ENCODE measurements around the gene SRGAP2C.
"Not testable (repeated sequence)": the region's sequence is repeated elsewhere in the genome, so short reads cannot be mapped to it uniquely, and the experiment has no call there.

The SRGAP2C gene

GRCh38 chr1:121262163-121262562 lies 77.4 kb downstream of the SRGAP2C start:
- DNase-seq; intact Hi-C loops (cut with DNase I): not testable (repeated sequence)

DNA sequence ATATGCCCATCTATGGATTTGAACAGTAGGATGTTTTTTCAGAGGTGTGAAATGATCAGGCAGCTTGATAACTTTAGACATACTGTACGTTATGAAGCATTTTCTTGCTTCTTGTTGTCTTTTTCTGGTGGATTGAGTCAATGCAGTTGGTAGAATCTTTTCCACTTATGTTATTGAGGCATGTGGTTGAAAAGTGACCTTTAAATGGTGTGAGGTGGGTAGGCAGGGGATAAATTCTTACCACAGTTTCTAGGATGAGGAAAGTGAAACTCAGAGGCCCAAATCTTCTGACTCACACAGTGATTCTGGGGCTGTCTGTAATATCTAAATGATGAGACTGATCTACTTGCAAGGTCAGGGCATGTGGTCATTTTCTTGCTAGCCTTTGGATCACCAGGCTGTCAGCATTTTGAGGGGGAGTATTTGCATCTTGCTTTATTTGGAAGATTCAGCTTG lies 79.0 kb downstream of the SRGAP2C start:
- intact Hi-C loops (cut with DNase I); DNase-seq: not testable (repeated sequence)

DNA sequence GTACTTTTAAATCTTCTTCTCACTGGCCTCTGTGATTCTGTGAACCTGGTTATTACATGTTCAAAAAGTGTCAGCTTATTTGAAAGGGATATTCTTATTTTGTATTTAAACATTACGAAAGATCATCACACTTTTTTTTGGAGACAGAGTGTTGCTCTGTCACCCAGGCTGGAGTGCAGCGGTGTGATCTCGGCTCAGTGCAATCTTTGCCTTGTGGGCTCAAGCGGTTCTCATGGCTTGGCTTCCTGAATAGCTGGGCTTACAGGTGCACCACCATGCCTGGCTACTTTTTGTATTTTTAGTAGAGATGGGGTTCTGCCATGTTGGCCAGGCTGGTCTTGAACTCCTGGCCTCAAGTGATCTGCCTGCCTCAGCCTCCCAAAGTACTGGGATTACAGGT lies 82.3 kb downstream of the SRGAP2C start:
- DNase-seq; intact Hi-C loops (cut with DNase I): not testable (repeated sequence)

DNA sequence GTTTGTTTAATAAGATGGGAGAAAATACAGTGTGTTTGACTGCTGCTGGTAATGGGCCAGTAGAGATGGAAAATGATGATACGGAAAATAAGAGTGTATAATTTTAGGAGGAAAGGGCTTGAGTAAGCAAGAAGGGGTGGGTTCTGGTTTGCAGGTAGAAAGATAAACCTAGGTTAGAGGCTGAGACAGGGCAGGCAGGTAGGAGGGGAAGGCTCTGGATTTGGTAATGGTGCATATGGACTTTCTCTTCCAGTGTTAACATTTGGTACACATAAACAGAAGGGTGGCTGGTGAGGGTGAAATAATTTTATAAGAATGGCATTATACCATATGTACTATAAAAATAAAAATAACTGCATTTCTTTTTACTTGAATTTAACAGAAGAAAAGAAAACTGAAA lies 84.5 kb downstream of the SRGAP2C start:
- DNase-seq; intact Hi-C loops (cut with DNase I): not testable (repeated sequence)

GRCh38 chr1:121269973-121270372 lies 85.2 kb downstream of the SRGAP2C start:
- intact Hi-C loops (cut with DNase I); DNase-seq: not testable (repeated sequence)

- intact Hi-C loops (cut with DNase I); DNase-seq: not testable (repeated sequence)
Observed at GRCh38 chr1:121271143-121271715, 86.5 kb downstream of the SRGAP2C start.

- intact Hi-C loops (cut with DNase I), result not testable (repeated sequence)
Observed at GRCh38 chr1:121275435-121275834, 90.7 kb downstream of the SRGAP2C start.

GRCh38 chr1:121278202-121278601 lies 93.4 kb downstream of the SRGAP2C start:
- DNase-seq; intact Hi-C loops (cut with DNase I): not testable (repeated sequence)

More at GRCh38 chr1:121275435-121275834, 90.7 kb downstream of the SRGAP2C start:
- DNase-seq, result peak in 1 of 42 donors; percentile 4

- peak in 6 of 42 donors; percentile 3 to 37 (median 10) for DNase-seq
- intact Hi-C loops (cut with DNase I), result not testable (repeated sequence)
Observed at GRCh38 chr1:121278777-121279547, 94.2 kb downstream of the SRGAP2C start.

- DNase-seq; intact Hi-C loops (cut with DNase I): not testable (repeated sequence)
Observed at GRCh38 chr1:121279548-121279898, 94.7 kb downstream of the SRGAP2C start.

DNA sequence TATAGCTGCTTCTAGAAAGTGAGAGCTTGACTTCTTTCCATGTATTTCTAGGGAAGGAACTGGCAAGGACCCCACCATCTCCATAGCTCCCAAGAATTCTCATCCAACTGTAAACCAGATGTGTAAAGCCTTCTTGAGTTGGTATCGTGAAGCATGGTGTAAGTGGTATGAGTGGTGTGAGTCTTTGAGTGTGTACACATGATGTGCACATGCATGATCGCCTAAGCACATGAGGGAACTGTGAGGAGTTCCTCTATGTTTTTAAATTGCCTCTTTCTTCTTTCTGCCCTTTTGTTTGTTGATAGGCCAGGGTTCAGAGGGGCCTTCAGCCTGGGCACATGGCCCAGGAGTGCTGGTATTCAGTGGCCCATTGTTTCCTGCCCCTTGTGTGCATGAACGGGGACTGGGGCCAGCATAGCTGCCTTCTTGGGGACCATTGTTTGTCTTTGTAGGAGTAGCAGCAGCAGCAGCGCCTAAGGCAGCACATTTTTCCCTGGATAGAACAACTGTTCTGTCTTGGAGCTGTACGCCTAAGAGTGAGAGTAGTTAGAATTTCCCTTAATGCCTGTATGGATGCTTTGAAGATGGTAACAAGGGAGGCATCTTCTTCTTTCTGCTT lies 96.0 kb downstream of the SRGAP2C start:
- peak in 38 of 42 donors; percentile 9 to 76 (median 42) for DNase-seq
- intact Hi-C loops (cut with DNase I), result not testable (repeated sequence)

DNA sequence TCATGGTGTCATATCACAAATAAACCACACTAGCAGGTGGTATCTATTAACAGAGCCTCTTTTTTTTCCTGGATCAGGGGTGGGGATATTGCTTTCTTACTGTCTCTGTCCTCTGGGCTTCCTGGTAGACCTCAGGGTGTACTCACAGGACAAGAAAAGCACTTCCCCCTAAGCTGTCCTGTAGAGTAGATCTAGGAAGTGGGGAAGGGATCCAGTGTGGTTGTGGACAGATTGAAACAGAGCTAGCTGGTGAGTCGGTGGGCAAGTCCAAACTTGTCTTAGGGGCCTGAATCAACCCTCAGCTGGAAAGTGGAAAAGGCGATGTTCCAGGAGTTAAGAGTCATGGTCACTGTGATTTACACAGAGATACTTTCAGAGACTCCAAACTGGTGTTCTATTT lies 96.7 kb downstream of the SRGAP2C start:
- intact Hi-C loops (cut with DNase I); DNase-seq: not testable (repeated sequence)

GRCh38 chr1:121283587-121284180 lies 98.9 kb downstream of the SRGAP2C start:
- intact Hi-C loops (cut with DNase I), result not testable (repeated sequence)
- peak in 6 of 42 donors; percentile 2 to 38 (median 9) for DNase-seq

DNA sequence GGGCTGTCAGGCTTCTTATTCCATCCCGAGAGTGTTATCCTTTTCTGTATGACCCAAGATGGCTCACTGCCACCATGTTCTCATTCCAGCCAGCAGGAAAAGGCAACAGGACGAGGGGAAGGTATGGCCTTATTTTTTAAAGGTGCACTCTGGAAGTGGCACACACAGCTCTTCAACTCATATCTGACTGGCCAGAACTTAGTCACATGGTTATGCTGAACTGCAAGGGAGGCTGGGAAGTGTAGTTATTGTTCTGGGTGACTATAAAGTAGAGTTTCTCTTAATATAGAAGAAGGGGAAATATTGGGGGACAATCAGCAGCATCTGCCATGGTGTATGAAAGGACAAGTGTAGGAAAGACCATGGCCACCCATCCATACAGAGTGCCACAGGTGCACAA lies 107.8 kb downstream of the SRGAP2C start:
- DNase-seq; intact Hi-C loops (cut with DNase I): not testable (repeated sequence)

- DNase-seq; intact Hi-C loops (cut with DNase I): not testable (repeated sequence)
Observed at GRCh38 chr1:121293263-121294204, 108.8 kb downstream of the SRGAP2C start.

DNA sequence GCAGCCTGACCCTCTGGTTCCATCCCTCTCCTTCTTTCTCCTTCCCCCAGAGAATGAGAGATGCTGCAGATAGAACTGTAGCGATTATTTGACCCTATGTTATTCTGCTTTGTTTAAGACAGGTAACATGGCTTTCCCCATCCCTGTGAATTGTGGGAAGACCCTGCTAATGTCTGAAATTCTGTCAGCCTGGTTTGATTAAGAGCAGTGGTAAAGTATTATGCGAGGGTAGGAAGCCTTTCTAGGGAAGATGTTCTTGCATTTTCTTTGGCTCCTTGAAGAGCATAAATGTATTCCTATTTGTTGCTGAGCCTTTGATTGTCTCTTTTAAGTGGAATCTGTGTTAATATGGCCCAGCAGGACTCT lies 109.4 kb downstream of the SRGAP2C start:
- intact Hi-C loops (cut with DNase I); DNase-seq: not testable (repeated sequence)

DNA sequence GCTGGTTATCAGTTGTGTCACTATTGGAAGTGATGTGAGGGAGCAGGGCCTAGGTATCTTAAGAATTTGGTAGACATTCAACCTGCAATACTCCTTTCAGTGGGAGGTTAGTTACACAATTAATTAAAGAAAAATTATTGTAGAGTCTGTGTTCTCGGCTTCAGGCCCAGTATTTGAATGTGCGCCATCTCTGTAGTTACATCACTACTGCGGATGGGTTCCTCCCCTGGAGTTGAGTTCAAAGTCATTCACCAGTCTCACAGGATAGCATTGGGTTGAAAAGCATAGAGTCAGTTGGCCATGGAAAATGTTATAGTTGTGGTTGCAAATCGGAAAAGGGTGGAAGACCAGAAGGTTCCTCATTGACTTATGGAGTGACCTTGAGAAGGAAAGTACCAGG lies 111.8 kb downstream of the SRGAP2C start:
- DNase-seq; intact Hi-C loops (cut with DNase I): not testable (repeated sequence)

DNA sequence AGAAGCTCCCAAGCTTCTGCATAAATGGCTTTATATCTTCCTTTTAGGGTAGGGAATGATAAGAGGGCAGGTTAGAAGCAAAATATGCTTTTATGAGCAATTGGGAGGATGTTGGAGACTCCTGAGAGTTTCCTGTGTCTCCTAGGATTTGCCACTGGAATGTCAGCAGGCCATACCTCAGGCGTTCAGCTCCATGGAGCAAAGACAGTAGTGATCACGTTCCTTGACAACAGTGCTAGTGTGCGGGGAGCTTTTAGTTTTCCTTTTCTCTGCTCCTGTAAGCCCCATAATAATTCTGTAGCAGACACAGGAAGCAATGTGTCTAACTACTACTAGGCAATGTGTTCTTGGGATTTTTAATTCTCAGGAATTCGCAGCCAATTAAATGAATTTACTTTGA lies 113.8 kb downstream of the SRGAP2C start:
- intact Hi-C loops (cut with DNase I); DNase-seq: not testable (repeated sequence)

Measured in head of caudate nucleus (tissue), 42 donors.